Testis (tissue), 3 donors: ENCODE measurements around the gene ARMC2. TPM values are rescaled to one million over a fixed set of nuclear protein-coding genes. Genes with fewer than 3 reads are reported as not detected.

Source experiments
- DNase-seq: peaks from one replicate; pipeline ENCODE4 v3.0.0-alpha.2; 2019
- H3K27ac ChIP-seq, 2 donors: fragments of 200-600 bp; sonication (generic); one replicate each; pipeline ENCODE4 v1.5.1; 2019
- H3K27me3 ChIP-seq: fragments of 200-600 bp; sonication (generic); one replicate; pipeline ENCODE4 v1.5.1; 2019
- H3K36me3 ChIP-seq: fragments of 200-600 bp; sonication (generic); one replicate; pipeline ENCODE4 v1.5.1; 2017; ENCODE audit warnings: low read depth; ENCODE audit errors: missing control alignments
- H3K4me1 ChIP-seq: fragments of 200-600 bp; sonication (generic); one replicate; pipeline ENCODE4 v1.5.1; 2019
- H3K4me3 ChIP-seq, 2 donors: fragments of 200-600 bp; sonication (generic); one replicate each; pipeline ENCODE4 v1.5.1; 2017 to 2019
- H3K9me3 ChIP-seq: fragments of 200-600 bp; sonication (generic); one replicate; pipeline ENCODE4 v1.5.1; 2017
- POLR2A ChIP-seq: fragments of 450-650 bp; IDR thresholded peaks from one replicate; pipeline ENCODE4 v1.6.1; 2017; ENCODE audit warnings: antibody characterized with exemption, mild to moderate bottlenecking, moderate library complexity
- WGBS, 2 donors: methylation state at CpG; one replicate each; pipeline ENCODE4 v1.1.5; 2018; 5-methylcytosine and 5-hydroxymethylcytosine counted together
- intact Hi-C: fragments of 100-400 bp; cut with DNase I; formaldehyde crosslinking; loops from one replicate; pipeline ENCODE4 v1.15.1; 2023; ENCODE audit warnings: low total_unique reads
- polyA plus RNA-seq: library from polyadenylated mRNA; stranded (reverse); fragments of 350-450 nt; fragmentation: Illumina TruSeq; extraction: RNeasy Lipid Tissue Mini Kit (QIAGEN cat#74804); gene quantifications from one replicate; pipeline ENCODE4 v1.2.3, GENCODE V29; 2014; ENCODE audit warnings: low read depth, low replicate concordance; ENCODE audit not compliant: insufficient read depth
- total RNA-seq, 2 donors: library from RNA; depleted of rRNA; stranded (reverse); fragments of >200 nt; gene quantifications; one replicate each; pipeline ENCODE4 v1.2.3, GENCODE V29; 2016
- TF ChIP-seq, protein P1 (sequence below), 3 experiments: fragments of 450-650 bp in 2 of 3; fragments of 200-600 bp in 1 of 3; sonication (generic) in 1 of 3; IDR thresholded peaks; one replicate each; pipeline ENCODE4 v1.5.1; 2016 to 2019; ENCODE audit warnings: antibody characterized with exemption in 3 of 3, mild to moderate bottlenecking in 2 of 3, moderate library complexity in 1 of 3

The ARMC2 gene
- total and polyA plus RNA-seq, 3 donors from 2014 or later = 24.0 to 78.6 (median 51.4) TPM

DNA sequence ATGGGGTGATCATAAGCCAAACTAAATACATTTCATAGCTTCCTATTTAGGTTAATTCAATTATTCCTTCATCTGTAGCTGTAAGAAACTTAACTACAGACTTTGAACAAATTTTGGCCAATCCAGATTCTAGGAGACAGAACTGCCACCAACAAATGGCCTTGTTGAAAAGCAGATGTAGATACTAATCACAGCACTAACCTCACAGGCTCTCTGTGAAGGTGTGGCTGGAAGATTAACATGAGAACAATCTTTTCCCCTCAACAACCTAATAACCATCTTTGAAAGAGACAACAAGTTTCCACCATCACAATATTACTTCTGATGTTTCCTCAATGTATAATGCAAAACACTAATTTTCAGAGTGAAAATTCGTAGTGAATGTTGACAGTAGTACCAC lies 158.6 kb downstream of the ARMC2 start:
- Histone ChIP-seq H3K4me1 (peaks cover 43% of the 10 kb centered on the region), H3K27ac (peak overlapping the region; percentile 94 to 97), H3K4me3 (peak overlapping the region in 1 of 2 donors; percentile 7), H3K9me3 (no peaks in the 10 kb centered on the region), H3K36me3 (no peaks in the 10 kb centered on the region), H3K27me3 (no peaks in the 10 kb centered on the region)
- DNase-seq = no peak
- intact Hi-C loops = no loop called here
- TF ChIP-seq, protein P1, sequence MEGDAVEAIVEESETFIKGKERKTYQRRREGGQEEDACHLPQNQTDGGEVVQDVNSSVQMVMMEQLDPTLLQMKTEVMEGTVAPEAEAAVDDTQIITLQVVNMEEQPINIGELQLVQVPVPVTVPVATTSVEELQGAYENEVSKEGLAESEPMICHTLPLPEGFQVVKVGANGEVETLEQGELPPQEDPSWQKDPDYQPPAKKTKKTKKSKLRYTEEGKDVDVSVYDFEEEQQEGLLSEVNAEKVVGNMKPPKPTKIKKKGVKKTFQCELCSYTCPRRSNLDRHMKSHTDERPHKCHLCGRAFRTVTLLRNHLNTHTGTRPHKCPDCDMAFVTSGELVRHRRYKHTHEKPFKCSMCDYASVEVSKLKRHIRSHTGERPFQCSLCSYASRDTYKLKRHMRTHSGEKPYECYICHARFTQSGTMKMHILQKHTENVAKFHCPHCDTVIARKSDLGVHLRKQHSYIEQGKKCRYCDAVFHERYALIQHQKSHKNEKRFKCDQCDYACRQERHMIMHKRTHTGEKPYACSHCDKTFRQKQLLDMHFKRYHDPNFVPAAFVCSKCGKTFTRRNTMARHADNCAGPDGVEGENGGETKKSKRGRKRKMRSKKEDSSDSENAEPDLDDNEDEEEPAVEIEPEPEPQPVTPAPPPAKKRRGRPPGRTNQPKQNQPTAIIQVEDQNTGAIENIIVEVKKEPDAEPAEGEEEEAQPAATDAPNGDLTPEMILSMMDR (IDR thresholded peaks at IDR 0.05) = no peak
- TF ChIP-seq POLR2A = no peak
- WGBS, 2 donors = 49 to 59% methylated on average over 1 of the region's 1 CpG

GRCh38 chr6:109007521-109007920 lies 159.3 kb downstream of the ARMC2 start:
- no peak for DNase-seq
- Histone ChIP-seq H3K27ac (peak overlapping the region; percentile 94 to 97), H3K27me3 (no peaks in the 10 kb centered on the region), H3K36me3 (no peaks in the 10 kb centered on the region), H3K4me1 (peaks cover 38% of the 10 kb centered on the region), H3K4me3 (peak overlapping the region; percentile 89 to 90), H3K9me3 (no peaks in the 10 kb centered on the region)
- intact Hi-C loops = no loop called here
- no peak for TF ChIP-seq POLR2A
- TF ChIP-seq, protein P1 (IDR thresholded peaks at IDR 0.05) = no peak
- 51 to 61% methylated on average over 3 of the region's 3 CpGs for WGBS, 2 donors

DNA sequence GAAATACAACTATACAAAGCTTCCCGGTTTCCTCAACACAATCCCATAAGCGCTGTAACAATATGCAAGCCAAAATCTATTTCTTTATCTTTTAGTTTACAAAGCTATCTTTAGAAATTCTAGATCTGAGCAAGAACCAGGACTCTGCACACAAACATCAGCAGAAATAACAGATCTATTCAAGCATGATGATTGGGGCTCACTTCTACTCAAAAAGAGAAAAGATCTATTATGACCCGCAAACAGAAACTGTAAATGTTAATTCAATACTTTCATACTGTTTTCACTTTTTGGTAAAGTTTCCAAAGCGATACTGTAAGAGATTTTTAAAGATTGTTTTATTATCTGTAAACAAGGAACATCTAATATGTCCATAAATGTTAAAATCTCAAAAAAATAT lies 159.8 kb downstream of the ARMC2 start:
- H3K4me1 ChIP-seq = peaks cover 37% of the 10 kb centered on the region
- no peaks in the 10 kb centered on the region for H3K9me3 ChIP-seq
- intact Hi-C loops = no loop called here
- TF ChIP-seq, protein P1 (IDR thresholded peaks at IDR 0.05) = no peak
- no peak for TF ChIP-seq POLR2A
- peak overlapping the region; percentile 89 to 90 for H3K4me3 ChIP-seq
- H3K27me3 ChIP-seq = no peaks in the 10 kb centered on the region
- no peak for DNase-seq
- no peaks in the 10 kb centered on the region for H3K36me3 ChIP-seq
- peak overlapping the region; percentile 94 to 97 for H3K27ac ChIP-seq
- 25% methylated on average over 4 of the region's 4 CpGs for WGBS, 2 donors

GRCh38 chr6:109008537-109009235 lies 160.5 kb downstream of the ARMC2 start:
- Histone ChIP-seq H3K4me1 (peaks cover 37% of the 10 kb centered on the region), H3K4me3 (peak overlapping the region; percentile 89 to 90), H3K36me3 (no peaks in the 10 kb centered on the region), H3K9me3 (no peaks in the 10 kb centered on the region), H3K27me3 (no peaks in the 10 kb centered on the region), H3K27ac (peak overlapping the region; percentile 94 to 97)
- DNase-seq = peak; percentile 54
- TF ChIP-seq, protein P1 (IDR thresholded peaks at IDR 0.05) = no peak
- TF ChIP-seq POLR2A = peak; percentile 9
- 2 to 4% methylated on average over 12 to 24 of the region's 24 CpGs for WGBS, 2 donors
- intact Hi-C loops = no loop called here
